ENCODE measurements around the gene MCRIP1. TPM values are rescaled to one million over a fixed set of nuclear protein-coding genes. Genes with fewer than 3 reads are reported as not detected.

Gene MCRIP1
- total RNA-seq, 1 experiment from 2014 or later, result 126 TPM

DNA sequence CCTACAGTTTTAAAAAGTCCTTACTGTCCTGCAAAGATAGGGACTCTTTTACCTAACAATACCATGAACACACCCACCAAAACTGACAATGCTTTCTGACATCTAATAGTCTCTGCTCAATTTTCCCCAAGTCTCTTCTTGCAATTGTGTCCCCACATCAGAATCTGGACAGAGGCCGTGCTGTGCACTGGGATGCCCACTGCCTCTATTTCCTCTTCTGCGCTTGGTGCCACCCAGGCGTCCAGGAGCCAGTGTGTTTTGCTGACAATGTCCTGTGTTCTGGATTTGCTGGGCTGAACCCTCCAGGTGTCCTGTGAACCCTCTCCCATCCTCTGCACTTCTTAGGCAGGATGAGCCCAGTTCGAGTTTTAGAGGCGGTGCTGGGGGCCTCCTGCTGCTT, 44.5 kb upstream of the MCRIP1 start (continued):
- TF ChIP-seq, protein P1, sequence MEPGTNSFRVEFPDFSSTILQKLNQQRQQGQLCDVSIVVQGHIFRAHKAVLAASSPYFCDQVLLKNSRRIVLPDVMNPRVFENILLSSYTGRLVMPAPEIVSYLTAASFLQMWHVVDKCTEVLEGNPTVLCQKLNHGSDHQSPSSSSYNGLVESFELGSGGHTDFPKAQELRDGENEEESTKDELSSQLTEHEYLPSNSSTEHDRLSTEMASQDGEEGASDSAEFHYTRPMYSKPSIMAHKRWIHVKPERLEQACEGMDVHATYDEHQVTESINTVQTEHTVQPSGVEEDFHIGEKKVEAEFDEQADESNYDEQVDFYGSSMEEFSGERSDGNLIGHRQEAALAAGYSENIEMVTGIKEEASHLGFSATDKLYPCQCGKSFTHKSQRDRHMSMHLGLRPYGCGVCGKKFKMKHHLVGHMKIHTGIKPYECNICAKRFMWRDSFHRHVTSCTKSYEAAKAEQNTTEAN (CRISPR knock-in tag; IDR thresholded peaks at IDR 0.05), result no peak
- TF ChIP-seq GTF2I (CRISPR knock-in tag; conservative IDR thresholded peaks at IDR 0.05) (no peak), ZNF416 (CRISPR knock-in tag; IDR thresholded peaks at IDR 0.05) (no peak), NR1H2 (CRISPR knock-in tag; IDR thresholded peaks at IDR 0.05) (no peak), ZNF317 (CRISPR knock-in tag; IDR thresholded peaks at IDR 0.05; ENCODE audit: borderline replicate concordance, low read depth) (no peak), CREM (CRISPR knock-in tag; IDR thresholded peaks at IDR 0.05) (no peak), TP53 (CRISPR knock-in tag; IDR thresholded peaks at IDR 0.05) (no peak), OVOL2 (CRISPR knock-in tag; IDR thresholded peaks at IDR 0.05; ENCODE audit: borderline replicate concordance) (no peak), NR2C2 (CRISPR knock-in tag; IDR thresholded peaks at IDR 0.05) (no peak), NFYB (CRISPR knock-in tag; conservative IDR thresholded peaks at IDR 0.05; ENCODE audit: low read depth) (no peak), HMGA2 (CRISPR knock-in tag; IDR thresholded peaks at IDR 0.05) (no peak)

GRCh38 chr17:81871387-81872230, 38.5 kb upstream of the MCRIP1 start:
- peak overlapping the region; percentile 53 for H3K27ac Mint-ChIP-seq
- H3K27me3 Mint-ChIP-seq (ENCODE audit: low read depth), result no peaks in the 10 kb centered on the region; the same call in 1 of the 2 replicates
- no peaks in the 10 kb centered on the region for H3K9me3 Mint-ChIP-seq
- peaks cover 16% of the 10 kb centered on the region for H3K4me1 Mint-ChIP-seq
- DNase-seq (ENCODE audit: low spot score) (peak; percentile 82), ATAC-seq (no peak)
- H3K36me3 Mint-ChIP-seq, result no peaks in the 10 kb centered on the region
- peak overlapping the region; percentile 77 for H3K4me3 Mint-ChIP-seq
- POLR2A ChIA-PET, result interaction anchor here (0.6 to 2.1 kb wide), 2 partner anchors 20 to 135 kb away, joined by 3 to 6 read pairs; partner anchors contain the start of genes ALYREF and ANAPC11
- CTCF ChIA-PET, result interaction anchor here (1.2 kb wide), 1 partner anchor 43 kb away, joined by 3 read pairs; no protein-coding TSS in a partner anchor
- TF ChIP-seq CBFB (CRISPR knock-in tag; IDR thresholded peaks at IDR 0.05; ENCODE audit: low read depth) (no peak), ARID4B (CRISPR knock-in tag; IDR thresholded peaks at IDR 0.05; ENCODE audit: borderline replicate concordance) (peak; percentile 74), ZNF317 (CRISPR knock-in tag; IDR thresholded peaks at IDR 0.05; ENCODE audit: borderline replicate concordance, low read depth) (no peak), TEAD4 (CRISPR knock-in tag; IDR thresholded peaks at IDR 0.05) (peak; percentile 78), USF2 (CRISPR knock-in tag; IDR thresholded peaks at IDR 0.05) (peak; percentile 93), NR3C1 (CRISPR knock-in tag; conservative IDR thresholded peaks at IDR 0.05; ENCODE audit: low read depth) (no peak), NFE2L1 (CRISPR knock-in tag; IDR thresholded peaks at IDR 0.05) (peak; percentile 78; the same call in 1 of the 2 replicates), NR1H2 (CRISPR knock-in tag; IDR thresholded peaks at IDR 0.05) (no peak), IRF2 (CRISPR knock-in tag; IDR thresholded peaks at IDR 0.05; ENCODE audit: borderline replicate concordance, low read depth) (no peak), ZBTB21 (CRISPR knock-in tag; IDR thresholded peaks at IDR 0.05; ENCODE audit: borderline replicate concordance) (peak; percentile 68; the same call in 1 of the 2 replicates), SMAD4 (CRISPR knock-in tag; IDR thresholded peaks at IDR 0.05) (peak; percentile 84), KAT7 (CRISPR knock-in tag; IDR thresholded peaks at IDR 0.05; ENCODE audit: borderline replicate concordance) (peak; percentile 69; the same call in 1 of the 2 replicates), JUN (CRISPR knock-in tag; IDR thresholded peaks at IDR 0.05) (peak; percentile 52; the same call in 1 of the 2 replicates), RELA (CRISPR knock-in tag; IDR thresholded peaks at IDR 0.05; ENCODE audit: borderline replicate concordance) (peak; percentile 91; the same call in 1 of the 2 replicates), ZNF416 (CRISPR knock-in tag; IDR thresholded peaks at IDR 0.05) (peak; percentile 62; the same call in 1 of the 2 replicates)
- TF ChIP-seq, protein P2, sequence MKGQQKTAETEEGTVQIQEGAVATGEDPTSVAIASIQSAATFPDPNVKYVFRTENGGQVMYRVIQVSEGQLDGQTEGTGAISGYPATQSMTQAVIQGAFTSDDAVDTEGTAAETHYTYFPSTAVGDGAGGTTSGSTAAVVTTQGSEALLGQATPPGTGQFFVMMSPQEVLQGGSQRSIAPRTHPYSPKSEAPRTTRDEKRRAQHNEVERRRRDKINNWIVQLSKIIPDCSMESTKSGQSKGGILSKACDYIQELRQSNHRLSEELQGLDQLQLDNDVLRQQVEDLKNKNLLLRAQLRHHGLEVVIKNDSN (CRISPR knock-in tag; IDR thresholded peaks at IDR 0.05), result peak; percentile 90
- TF ChIP-seq, protein P3, sequence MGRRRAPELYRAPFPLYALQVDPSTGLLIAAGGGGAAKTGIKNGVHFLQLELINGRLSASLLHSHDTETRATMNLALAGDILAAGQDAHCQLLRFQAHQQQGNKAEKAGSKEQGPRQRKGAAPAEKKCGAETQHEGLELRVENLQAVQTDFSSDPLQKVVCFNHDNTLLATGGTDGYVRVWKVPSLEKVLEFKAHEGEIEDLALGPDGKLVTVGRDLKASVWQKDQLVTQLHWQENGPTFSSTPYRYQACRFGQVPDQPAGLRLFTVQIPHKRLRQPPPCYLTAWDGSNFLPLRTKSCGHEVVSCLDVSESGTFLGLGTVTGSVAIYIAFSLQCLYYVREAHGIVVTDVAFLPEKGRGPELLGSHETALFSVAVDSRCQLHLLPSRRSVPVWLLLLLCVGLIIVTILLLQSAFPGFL (CRISPR knock-in tag; IDR thresholded peaks at IDR 0.05; ENCODE audit: borderline replicate concordance), result peak; percentile 83; the same call in 1 of the 2 replicates
- TF ChIP-seq, protein P1 (CRISPR knock-in tag; IDR thresholded peaks at IDR 0.05), result no peak
